HG03432 (cell line): ENCODE results near the gene PDE6A.

Source experiments
- ATAC-seq: cut with Tn5 transposase; IDR thresholded peaks from one replicate; pipeline ENCODE4 v1.9.1; 2021; ENCODE audit warnings: mild to moderate bottlenecking, moderate library complexity; ENCODE audit not compliant: unreplicated experiment

PDE6A gene

GRCh38 chr5:149944666-149945065, at the start of gene PDE6A:
TSS of gene PDE6A (minus strand) at chr5:149944793. CDS start at chr5:149944673, 120 bp downstream.
- ATAC-seq: no peak

- ATAC-seq: no peak
Measured at GRCh38 chr5:149993471-149993870, 48.9 kb upstream of the PDE6A start.

GRCh38 chr5:149990518-149991376, 46.2 kb upstream of the PDE6A start:
- ATAC-seq: no peak

GRCh38 chr5:149988126-149988525, 43.5 kb upstream of the PDE6A start:
- ATAC-seq: no peak

- ATAC-seq: no peak
Measured at GRCh38 chr5:149982505-149982904, 37.9 kb upstream of the PDE6A start.

- ATAC-seq: no peak
Measured at GRCh38 chr5:149981206-149981605, 36.6 kb upstream of the PDE6A start.

GRCh38 chr5:149979896-149980295, 35.3 kb upstream of the PDE6A start:
- ATAC-seq: no peak

GRCh38 chr5:149975409-149975808, 30.8 kb upstream of the PDE6A start:
- ATAC-seq: no peak

- no peak for ATAC-seq
Measured at GRCh38 chr5:149969181-149969930, 24.8 kb upstream of the PDE6A start.

GRCh38 chr5:149966946-149967345, 22.4 kb upstream of the PDE6A start:
- no peak for ATAC-seq

GRCh38 chr5:149963729-149964128, 19.1 kb upstream of the PDE6A start:
- no peak for ATAC-seq

GRCh38 chr5:149962601-149963300, 18.2 kb upstream of the PDE6A start:
- ATAC-seq: no peak

GRCh38 chr5:149961957-149962409, 17.4 kb upstream of the PDE6A start:
- no peak for ATAC-seq

- ATAC-seq: no peak
Measured at GRCh38 chr5:149961186-149961685, 16.6 kb upstream of the PDE6A start.

- ATAC-seq: peak; percentile 99
Measured at GRCh38 chr5:149960272-149961185, 15.9 kb upstream of the PDE6A start, which contains the start of gene SLC26A2. TSS of gene SLC26A2 (plus strand) at chr5:149960758. CDS start at chr5:149977653, 16,895 bp downstream.

GRCh38 chr5:149959406-149960236, 15.0 kb upstream of the PDE6A start:
- no peak for ATAC-seq

- no peak for ATAC-seq
Measured at GRCh38 chr5:149957855-149958254, 13.3 kb upstream of the PDE6A start.

GRCh38 chr5:149956685-149957084, 12.1 kb upstream of the PDE6A start:
- no peak for ATAC-seq

- no peak for ATAC-seq
Measured at GRCh38 chr5:149954798-149955197, 10.2 kb upstream of the PDE6A start.
